Measurements from ENCODE around the gene HTRA1.

Gene HTRA1

GRCh38 chr10:122497241-122497640, 35.9 kb downstream of the HTRA1 start:
- no peak for DNase-seq

- DNase-seq: no peak
Observed at GRCh38 chr10:122498521-122498920, 37.2 kb downstream of the HTRA1 start.

GRCh38 chr10:122499012-122499411, 37.7 kb downstream of the HTRA1 start:
- DNase-seq: no peak

- peak; percentile 65 for DNase-seq
Observed at GRCh38 chr10:122499491-122499941, 38.2 kb downstream of the HTRA1 start.

DNA sequence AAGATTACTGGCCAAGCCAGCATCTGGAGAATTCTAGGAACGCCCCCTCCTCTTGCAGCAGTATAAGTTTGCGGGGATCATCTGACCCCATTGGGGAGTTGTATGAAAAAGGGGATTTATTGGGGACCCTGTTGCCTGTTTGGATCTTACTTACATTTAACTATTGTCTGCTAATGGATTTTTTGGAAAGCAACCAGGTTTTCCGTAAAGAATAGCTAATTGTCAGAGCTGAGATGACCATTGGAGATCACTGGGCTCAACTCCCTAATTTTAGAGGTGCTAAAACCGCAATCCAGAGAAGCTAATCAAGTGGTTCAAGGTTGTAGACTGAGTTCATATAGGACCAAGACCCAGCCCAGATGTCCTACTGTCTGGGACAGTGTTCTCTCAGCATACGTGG, 38.8 kb downstream of the HTRA1 start:
- no peak for DNase-seq

DNA sequence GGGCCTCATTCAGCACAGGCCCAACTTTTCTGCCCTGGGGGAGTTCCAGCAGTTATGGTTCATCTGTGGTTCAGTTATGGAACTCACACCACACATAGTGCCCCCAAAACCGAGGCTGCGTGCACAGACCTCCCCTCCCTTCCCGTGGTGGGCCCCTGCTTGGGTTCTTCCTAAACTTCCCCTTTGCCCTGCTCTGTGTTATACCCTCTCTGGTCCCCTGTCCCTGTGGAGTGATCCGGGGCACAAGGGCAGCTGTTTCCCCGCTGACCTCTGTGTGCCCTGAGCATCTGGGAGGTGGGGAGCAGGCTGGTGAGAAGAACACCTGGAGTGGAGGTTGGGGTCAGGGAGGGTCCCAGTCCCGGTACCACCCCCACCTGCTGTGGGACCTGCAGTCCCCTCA, 39.4 kb downstream of the HTRA1 start:
- no peak for DNase-seq

DNA sequence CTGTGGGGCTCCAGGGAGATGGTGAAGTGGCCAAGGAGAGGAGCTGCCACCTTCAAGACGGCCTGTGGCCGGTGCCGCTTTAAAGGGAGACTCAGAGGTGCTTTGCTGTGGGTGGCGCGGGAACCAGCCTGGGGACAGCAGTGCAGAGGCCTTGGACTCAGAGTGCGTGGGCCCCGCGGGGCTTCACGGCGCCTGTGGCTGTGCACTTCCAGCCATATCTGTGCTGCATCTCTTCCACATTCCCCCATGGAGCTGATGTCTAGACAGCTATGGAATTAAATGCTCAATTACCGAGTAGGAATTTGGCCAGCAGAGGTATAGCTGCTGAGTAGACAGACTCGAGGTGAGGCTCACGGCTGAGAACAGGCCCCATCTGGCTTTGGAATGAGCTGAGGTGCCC, 41.7 kb downstream of the HTRA1 start:
- no peak for DNase-seq

- DNase-seq: no peak
Observed at GRCh38 chr10:122503886-122504609, 42.7 kb downstream of the HTRA1 start.

DNA sequence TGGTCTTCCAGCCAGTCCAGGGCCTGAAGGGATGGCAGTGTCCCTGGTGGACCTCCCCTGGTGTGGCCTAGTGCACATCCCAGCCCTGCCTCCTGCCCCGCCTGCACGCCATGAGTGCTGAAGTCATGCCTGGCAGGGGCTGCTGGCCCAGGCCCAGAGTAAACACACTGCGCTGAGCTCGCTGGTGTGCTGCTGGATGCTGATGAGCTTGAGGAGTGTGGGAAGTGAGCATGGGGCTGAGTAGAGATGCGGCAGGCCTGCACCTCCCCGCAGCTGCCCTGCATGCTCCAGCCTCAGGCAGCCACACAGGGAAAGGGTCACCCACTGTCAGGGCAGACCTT, 43.2 kb downstream of the HTRA1 start:
- DNase-seq: peak; percentile 94

GRCh38 chr10:122505011-122505410, 43.7 kb downstream of the HTRA1 start:
- no peak for DNase-seq

DNA sequence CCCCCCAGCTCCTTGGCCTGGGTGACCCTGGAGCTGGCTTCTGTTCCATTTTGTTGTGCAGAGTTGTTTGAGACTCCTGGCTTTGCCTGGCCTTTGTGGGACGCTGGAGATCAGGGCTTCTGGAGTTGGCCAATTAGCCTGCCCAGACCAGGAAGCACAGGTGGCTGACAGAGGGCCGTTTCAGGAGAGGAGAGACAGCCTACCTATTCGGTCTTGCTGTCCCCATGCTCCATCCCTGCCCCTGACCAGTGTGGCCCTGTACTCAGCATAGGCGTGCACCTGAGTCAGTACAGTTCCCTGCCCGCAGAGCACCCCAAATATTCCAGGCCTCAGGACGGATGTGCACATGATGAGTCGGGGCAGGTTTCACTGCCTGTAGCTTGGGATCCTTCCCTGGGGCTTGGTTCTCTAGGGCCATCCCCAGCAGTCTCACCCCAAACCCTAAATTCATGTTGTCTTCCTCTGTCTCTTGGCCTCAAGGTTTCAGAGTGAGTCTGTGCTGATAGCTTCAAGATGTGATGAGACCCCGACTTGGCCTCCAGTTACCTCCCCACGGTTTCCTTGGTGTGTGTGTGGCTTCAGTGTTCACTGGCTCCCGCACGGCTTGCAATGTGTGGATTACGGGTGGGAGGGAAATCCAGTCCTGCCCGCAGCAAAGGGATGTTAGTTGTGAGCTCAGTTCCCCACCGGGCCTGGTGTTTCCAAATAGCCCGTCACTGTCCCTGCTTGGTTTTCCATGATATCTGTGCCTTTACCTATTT, 44.7 kb downstream of the HTRA1 start:
- DNase-seq: no peak

DNA sequence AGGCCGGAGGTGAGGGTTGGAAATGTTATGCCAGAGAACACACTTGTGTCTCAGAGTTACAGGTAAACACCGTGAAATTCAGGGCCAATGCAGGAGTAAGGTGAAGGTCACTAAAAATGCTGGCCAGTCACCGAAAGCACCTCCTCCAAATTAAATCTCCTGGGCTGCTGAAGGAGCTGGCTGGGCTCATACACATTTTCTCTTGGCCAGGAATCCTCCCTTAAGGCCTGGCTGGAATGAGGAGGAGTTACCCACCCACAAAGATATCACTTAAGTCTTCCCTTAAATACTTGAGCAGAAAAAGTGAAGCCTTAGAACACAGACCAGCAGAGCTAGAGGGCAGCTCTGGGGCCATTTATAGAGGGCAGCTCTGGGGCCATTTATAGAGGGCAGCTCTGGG, 46.3 kb downstream of the HTRA1 start:
- DNase-seq: no peak

- DNase-seq: no peak
Observed at GRCh38 chr10:122508021-122508420, 46.7 kb downstream of the HTRA1 start.

DNA sequence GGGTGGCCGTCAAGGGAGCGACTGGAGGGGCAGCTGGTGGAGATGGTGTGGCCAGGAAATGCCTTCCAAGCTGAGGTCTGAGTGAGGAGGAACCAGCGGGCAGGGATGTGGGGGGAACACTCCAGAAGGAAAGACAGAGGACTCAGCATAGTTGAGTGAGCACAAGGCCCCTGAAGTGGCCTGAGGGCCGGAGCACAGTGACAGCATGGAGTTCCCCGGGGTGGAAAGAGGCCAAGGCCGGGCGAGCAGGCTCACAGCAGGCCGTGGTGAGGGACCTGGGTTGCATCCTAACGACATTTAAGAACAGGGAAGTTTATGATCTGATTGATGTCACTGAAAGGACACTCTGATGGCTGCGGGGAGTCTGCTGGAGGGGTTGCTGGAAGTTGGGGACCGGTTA, 48.0 kb downstream of the HTRA1 start:
- no peak for DNase-seq

DNA sequence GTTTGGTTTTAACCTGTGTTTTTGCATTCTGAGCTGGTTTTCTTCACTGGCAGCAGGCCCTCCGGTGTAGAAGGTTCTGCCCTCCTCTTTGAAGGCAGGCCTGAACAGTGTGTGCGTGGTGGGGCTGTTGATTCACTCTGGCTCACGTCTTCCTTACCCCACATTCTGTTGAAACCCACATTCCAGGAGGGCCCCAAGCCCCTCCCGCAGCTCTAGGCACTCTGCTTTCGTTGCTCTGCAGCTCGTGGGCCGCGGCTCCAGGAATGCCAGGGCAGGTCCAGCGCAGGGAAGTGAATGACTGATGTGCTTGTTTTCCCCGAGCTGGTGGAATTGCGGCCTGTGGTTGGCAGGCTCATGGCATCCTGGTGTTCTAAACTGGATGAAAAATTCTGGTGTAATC, 49.0 kb downstream of the HTRA1 start:
- DNase-seq: no peak

GRCh38 chr10:122510736-122511135, 49.4 kb downstream of the HTRA1 start:
- no peak for DNase-seq

GRCh38 chr10:122513053-122513452, 51.7 kb downstream of the HTRA1 start:
- DNase-seq: no peak

- no peak for DNase-seq
Observed at GRCh38 chr10:122514045-122514840, 52.9 kb downstream of the HTRA1 start.

- DNase-seq: no peak
Observed at GRCh38 chr10:122515022-122515424, 53.7 kb downstream of the HTRA1 start.

GRCh38 chr10:122515588-122516231, 54.4 kb downstream of the HTRA1 start:
- no peak for DNase-seq

- no peak for DNase-seq
Observed at GRCh38 chr10:122516734-122517133, 55.4 kb downstream of the HTRA1 start.

DNA sequence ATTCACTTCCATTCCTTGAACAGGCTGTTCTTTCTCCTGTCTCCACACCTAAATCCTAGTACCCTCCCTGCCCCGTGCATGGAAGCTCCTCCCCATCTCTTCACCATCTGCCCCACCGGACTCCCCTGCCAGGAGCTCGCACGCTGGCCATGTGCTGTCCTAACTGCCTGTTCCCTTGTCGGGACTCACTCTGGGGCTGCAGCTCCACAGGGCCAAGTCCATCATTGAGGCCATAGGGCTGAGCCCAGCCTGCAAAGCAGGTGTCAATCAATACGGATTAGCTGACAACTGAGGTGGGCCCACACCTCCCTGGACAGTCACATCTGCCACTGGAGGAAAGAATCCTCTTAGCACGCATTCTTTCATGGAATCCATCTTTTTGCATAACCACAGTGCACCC, 57.8 kb downstream of the HTRA1 start:
- DNase-seq: no peak

DNA sequence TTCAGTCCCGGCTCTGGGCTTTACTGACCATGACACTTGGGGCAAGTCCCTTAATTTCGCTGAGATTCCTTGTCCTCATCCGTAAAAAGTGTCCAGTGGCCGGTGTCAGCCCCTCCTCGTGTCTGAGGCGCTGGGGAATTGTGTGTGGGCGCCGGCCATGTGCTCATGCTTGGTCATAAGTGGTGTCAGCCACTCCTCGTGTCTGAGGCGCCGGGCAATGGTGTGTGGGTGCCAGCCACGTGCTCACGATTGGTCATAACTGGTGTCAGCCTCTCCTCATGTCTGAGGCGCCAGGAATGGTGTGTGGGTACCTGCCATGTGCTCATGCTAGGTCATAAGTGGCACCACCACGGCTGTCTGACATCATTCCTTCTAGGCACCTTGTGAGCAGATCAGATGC, 58.5 kb downstream of the HTRA1 start:
- no peak for DNase-seq

Measured in right hindlimb (tissue), 1 donor.